Thymus (tissue), 11 donors: Measurements from ENCODE around the gene EML4. TPM values are rescaled to one million over a fixed set of nuclear protein-coding genes. Genes with fewer than 3 reads are reported as not detected.

Experiments used
- DNase-seq, 9 donors: peaks; one replicate each; pipeline ENCODE4 v3.0.0-alpha.2; 2013; ENCODE audit warnings: low spot score in 9 of 9, low read depth in 6 of 9, missing footprints in 1 of 9
- H3K27ac ChIP-seq, 2 donors: one replicate each; pipeline ENCODE4 v1.5.1; 2013; ENCODE audit warnings: control low read depth in 1 of 2, low read depth in 1 of 2, low read length in 1 of 2, mild to moderate bottlenecking in 1 of 2, moderate library complexity in 1 of 2
- H3K27me3 ChIP-seq, 2 donors: one replicate each; pipeline ENCODE4 v1.5.1; 2013; ENCODE audit warnings: low read length in 1 of 2; ENCODE audit not compliant: control insufficient read depth in 2 of 2, insufficient read depth in 1 of 2
- H3K36me3 ChIP-seq, 2 donors: one replicate each; pipeline ENCODE4 v1.5.1; 2013; ENCODE audit warnings: low read length in 1 of 2, mild to moderate bottlenecking in 1 of 2, moderate library complexity in 1 of 2; ENCODE audit not compliant: control insufficient read depth in 2 of 2, insufficient read depth in 2 of 2
- H3K4me1 ChIP-seq, 2 donors: one replicate each; pipeline ENCODE4 v1.5.1; 2013; ENCODE audit warnings: low read length in 2 of 2; ENCODE audit not compliant: control insufficient read depth in 2 of 2, insufficient read depth in 2 of 2
- H3K4me3 ChIP-seq, 2 donors: one replicate each; pipeline ENCODE4 v1.5.1; 2013; ENCODE audit warnings: low read length in 2 of 2, control low read depth in 1 of 2, mild to moderate bottlenecking in 1 of 2
- H3K9me3 ChIP-seq, 2 donors: one replicate each; pipeline ENCODE4 v1.5.1; 2013; ENCODE audit warnings: low read length in 1 of 2, mild to moderate bottlenecking in 1 of 2; ENCODE audit not compliant: control insufficient read depth in 2 of 2, insufficient read depth in 1 of 2
- WGBS: extraction: QIAGEN DNeasy Blood & Tissue Kit; methylation state at CpG from one replicate; pipeline ENCODE4 v1.1.7; 2013; 5-methylcytosine and 5-hydroxymethylcytosine counted together
- polyA plus RNA-seq: library from polyadenylated mRNA; stranded (reverse); fragments of 200-250 nt; gene quantifications from one replicate; pipeline ENCODE4 v1.2.3, GENCODE V29; 2013
- total RNA-seq: library from RNA; stranded (reverse); fragments of 120-200 nt; gene quantifications from one replicate; pipeline ENCODE4 v1.2.4, GENCODE V29; 2013
- donor health status: healthy.

Gene EML4
- total and polyA plus RNA-seq, 2 donors = 23.5 to 28.5 TPM

DNA sequence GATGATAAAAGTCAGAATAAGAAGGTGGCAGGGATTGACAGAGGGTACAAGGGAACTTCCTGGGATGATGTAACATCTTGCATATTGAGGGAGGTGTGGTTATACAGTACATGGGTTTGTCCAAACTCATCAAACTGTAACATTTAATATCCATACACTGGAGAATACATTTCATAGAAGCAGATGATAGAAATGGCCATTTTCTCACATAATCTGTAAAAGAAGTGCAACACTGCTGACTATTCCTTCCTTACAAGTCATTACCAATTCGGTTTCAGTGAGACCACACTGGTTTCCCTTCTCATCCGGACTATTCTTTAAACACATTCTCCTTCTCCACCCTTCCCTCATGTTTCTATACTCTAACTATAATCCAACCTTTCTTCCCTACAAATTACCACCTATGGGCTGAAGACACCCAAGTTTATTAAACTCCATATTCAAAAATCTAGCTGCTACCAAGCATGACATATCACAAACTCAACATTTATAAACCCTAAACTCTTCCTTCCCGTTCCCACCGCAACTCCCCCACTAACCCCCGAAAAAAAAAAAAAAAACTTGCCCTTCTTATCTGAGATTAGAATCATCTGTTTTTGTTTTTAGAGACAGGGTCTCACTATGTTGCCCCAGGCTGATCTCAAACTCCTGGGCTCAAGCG, 190.3 kb downstream of the EML4 start:
- H3K4me1 ChIP-seq = peaks cover 19% of the 10 kb centered on the region in 2 donors
- peak in 1 of 9 donors; percentile 12 for DNase-seq
- no peaks in the 10 kb centered on the region for H3K9me3 ChIP-seq
- WGBS = 25% methylated on average over 6 of the region's 6 CpGs
- H3K27me3 ChIP-seq = no peaks in the 10 kb centered on the region
- H3K27ac ChIP-seq = peak overlapping the region in 1 of 2 donors; percentile 23
- no peaks in the 10 kb centered on the region for H3K36me3 ChIP-seq
- peak overlapping the region; percentile 76 to 85 for H3K4me3 ChIP-seq

DNA sequence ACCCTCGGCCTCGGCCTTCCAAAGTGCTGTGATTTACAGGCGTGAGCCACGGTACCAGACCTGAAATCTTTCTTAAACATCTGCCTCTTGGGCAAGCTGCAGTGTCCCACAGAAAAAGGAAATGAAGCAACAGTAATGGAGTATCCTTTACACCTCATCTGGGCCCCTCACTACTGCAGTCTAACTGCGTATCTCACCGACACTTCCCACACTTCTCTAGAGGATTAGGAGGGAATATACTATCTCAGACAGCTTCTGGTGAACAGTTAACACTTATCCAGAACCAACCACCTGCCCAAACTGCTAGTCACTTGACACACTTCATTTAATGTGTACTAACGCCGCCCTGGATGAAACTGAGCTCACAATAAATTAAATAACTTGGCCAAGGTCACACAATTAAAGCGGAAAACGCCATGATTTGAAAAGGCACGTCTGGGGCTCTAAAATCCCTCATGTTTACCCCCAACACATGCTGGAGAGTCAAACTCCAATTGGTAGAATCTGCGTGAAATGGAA, 190.9 kb downstream of the EML4 start:
- Histone ChIP-seq H3K27me3 (no peaks in the 10 kb centered on the region), H3K4me3 (peak overlapping the region; percentile 76 to 85), H3K4me1 (peaks cover 19% of the 10 kb centered on the region in 2 donors), H3K36me3 (no peaks in the 10 kb centered on the region), H3K9me3 (no peaks in the 10 kb centered on the region), H3K27ac (peak overlapping the region; percentile 23 to 31)
- DNase-seq = peak in 3 of 9 donors; percentile 15 to 35 (median 22)
- WGBS = 4% methylated on average over 12 of the region's 12 CpGs

DNA sequence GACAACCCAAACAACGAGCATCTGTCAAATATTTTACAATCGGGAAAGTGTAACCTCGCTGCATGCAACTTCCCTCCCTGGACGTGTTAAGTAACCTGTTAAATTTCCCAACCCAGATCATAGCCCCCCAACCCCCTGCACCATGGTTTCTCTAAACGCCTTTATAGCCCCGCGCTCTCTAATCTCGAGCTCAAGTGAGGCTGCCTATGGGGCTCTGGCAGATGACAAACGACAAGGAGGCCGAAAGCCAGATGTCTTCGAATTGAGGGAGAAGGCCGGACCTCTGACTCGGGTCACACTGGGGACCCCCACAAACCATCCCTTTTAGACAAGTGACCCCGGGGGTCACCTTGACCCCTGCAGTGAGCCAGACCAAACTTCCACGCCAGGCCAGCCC, 191.3 kb downstream of the EML4 start:
- Histone ChIP-seq H3K4me1 (peaks cover 19% of the 10 kb centered on the region in 2 donors), H3K36me3 (no peaks in the 10 kb centered on the region), H3K27me3 (no peaks in the 10 kb centered on the region), H3K27ac (peak overlapping the region; percentile 95 to 99), H3K4me3 (peak overlapping the region; percentile 76 to 85), H3K9me3 (no peaks in the 10 kb centered on the region)
- DNase-seq = peak in 2 of 9 donors; percentile 14 to 34
- under 1% methylated on average over 15 of the region's 15 CpGs for WGBS

DNA sequence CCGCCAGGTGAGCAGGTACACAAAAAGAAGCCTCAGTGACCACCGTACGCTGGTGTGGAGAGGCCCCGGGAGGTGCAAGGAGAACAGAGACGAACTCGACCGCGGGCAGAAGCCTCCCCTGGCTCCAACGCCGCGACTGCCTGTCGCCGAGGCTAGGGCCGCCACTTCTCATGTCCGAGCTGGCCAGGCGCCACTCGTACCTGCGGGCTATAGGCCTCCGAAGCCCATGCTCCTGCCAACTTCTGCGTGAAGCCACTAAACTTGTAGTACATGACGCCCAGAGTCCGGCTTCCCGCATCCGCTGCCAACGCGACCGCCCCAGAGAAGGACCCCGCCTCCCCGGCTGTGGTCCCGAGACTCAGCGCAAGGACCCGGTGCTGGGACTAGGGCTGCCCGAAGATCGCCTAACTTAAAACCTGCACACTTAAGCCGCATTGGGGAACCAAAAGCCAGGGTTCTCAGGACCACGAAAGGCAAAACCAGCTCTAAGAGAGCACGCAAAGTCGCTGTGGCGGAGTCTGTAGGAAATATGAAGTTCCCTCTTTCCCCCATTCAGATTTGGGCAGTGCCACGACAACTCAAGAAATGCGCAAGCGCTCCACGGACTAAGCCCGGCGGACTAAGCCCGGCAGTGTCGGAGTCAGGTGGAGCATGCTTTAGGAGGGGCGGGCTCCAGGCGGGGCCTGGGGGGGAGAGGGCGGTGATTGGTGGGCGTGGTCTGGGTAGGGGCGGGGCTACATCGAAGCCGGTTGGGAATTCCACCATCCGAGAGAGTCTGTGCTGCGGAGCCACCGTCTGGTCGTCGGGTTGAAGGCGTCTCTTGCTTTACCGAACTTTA, 192.0 kb downstream of the EML4 start, which contains the start of gene COX7A2L:
COX7A2L (minus strand) TSS at position 328 of the 838 bp plus-strand sequence; CDS start at position 272, 56 bp downstream.
- H3K4me1 ChIP-seq = peaks cover 19% of the 10 kb centered on the region in 2 donors

DNA sequence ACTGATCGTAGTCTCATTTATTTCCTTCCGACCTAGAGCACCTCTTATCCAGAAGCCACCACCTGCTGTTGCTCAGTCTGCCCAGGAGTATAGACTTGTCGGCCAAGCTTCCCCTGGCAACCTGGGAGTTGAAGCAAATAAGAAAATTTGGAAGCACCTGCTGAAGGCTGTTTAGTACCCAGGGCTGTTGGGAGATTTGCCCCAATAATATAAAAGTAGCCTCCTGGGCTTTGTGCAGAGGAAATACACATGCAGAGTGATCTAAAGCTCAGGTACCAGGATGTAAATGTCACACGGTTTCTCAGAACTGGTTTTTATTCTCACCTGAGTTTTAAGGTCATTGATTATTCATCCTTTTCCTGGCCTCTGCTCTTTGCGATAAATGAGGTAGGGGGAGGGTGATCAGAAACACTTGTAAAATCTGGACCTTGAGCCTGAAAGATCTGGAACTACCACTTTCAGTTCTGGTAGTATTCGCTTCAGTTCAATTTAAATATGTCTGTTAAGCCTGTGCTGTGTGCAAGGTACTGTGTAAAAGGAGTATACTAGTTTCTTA, 192.7 kb downstream of the EML4 start:
- H3K9me3 ChIP-seq = no peaks in the 10 kb centered on the region
- peak overlapping the region; percentile 76 to 85 for H3K4me3 ChIP-seq
- DNase-seq = no peak
- H3K36me3 ChIP-seq = no peaks in the 10 kb centered on the region
- no peaks in the 10 kb centered on the region for H3K27me3 ChIP-seq
- peaks cover 19% of the 10 kb centered on the region in 2 donors for H3K4me1 ChIP-seq
- peak overlapping the region; percentile 80 to 95 for H3K27ac ChIP-seq
- 28% methylated on average over 6 of the region's 6 CpGs for WGBS

More for the DNA sequence above, 192.0 kb downstream of the EML4 start, which contains the start of gene COX7A2L:
- H3K9me3 ChIP-seq = no peaks in the 10 kb centered on the region
- peak within 1 kb of the TSS; percentile 95 to 99 for H3K27ac ChIP-seq
- under 1% methylated on average over 61 of the region's 61 CpGs for WGBS
- H3K4me3 ChIP-seq = peak within 1 kb of the TSS; percentile 76 to 85
- no peaks in the 10 kb centered on the region for H3K27me3 ChIP-seq
- H3K36me3 ChIP-seq = no peaks in the 10 kb centered on the region
- DNase-seq = peak; percentile 92 to 98 (median 94)

DNA sequence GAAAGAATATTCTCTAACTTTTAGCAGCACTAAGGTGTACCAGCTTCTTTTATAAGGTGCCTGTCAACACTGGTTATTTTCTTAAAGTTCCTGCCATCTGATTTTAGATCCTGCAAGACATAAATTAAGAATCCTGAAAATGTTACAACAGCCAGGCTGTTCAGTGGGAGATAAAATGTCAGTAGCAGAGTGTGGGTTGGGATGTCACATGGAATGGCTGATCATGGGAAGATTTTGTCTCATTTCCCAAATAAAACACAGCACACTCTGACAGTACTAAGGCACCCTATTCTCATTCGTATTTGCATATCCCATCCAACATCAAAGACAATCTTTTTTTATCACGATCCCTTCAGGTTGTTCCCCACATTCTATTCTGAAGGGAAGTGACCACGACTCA, 194.3 kb downstream of the EML4 start:
- Histone ChIP-seq H3K9me3 (no peaks in the 10 kb centered on the region), H3K27me3 (no peaks in the 10 kb centered on the region), H3K4me1 (peaks cover 19 to 22% of the 10 kb centered on the region in 2 donors), H3K4me3 (no peak overlapping the region), H3K27ac (no peak overlapping the region), H3K36me3 (no peaks in the 10 kb centered on the region)
- 87% methylated on average over 3 of the region's 3 CpGs for WGBS
- DNase-seq = no peak

DNA sequence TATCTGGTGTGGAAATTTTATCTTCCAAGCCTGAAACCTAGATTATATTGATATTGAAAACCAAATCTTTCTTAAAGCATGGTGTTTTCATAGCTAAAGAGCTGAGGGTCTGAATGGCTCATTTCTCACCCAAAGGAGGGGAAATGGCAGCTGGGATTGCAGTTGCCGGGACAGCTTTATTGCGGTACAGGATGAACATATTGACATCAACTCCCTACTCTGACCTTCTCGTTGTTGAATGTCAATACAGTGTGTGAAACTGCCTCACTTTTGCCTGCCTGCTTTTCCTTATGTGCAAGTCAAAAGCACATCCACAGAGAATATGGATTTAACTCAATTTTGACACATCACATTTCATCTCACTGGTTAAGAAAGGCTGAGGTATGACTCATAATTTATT, 195.5 kb downstream of the EML4 start:
- H3K4me3 ChIP-seq = no peak overlapping the region
- peaks cover 12 to 23% of the 10 kb centered on the region in 2 donors for H3K4me1 ChIP-seq
- no peaks in the 10 kb centered on the region for H3K36me3 ChIP-seq
- no peaks in the 10 kb centered on the region for H3K9me3 ChIP-seq
- no peak for DNase-seq
- no peak overlapping the region for H3K27ac ChIP-seq
- H3K27me3 ChIP-seq = no peaks in the 10 kb centered on the region
- 94% methylated on average over 3 of the region's 3 CpGs for WGBS

DNA sequence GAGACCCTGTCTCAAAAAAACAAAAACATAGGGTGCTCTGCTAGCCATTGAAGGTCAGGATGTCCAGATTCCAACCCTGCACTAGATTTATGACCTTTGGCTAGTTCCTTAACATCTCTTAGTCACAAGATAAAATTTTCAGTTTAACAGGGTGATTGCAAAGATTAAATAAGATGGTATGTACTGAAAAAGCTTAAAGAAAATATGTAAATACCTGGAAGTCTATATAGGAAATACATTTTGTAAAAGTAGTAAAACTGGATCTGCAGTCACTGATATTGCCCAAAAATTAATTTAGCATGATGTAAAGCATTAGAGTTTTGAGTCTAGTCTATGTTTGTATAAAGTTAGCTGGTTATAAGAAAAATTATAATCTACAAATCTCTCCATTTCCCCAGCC, 197.3 kb downstream of the EML4 start:
- H3K9me3 ChIP-seq = no peaks in the 10 kb centered on the region
- no peak for DNase-seq
- no peaks in the 10 kb centered on the region for H3K27me3 ChIP-seq
- peaks cover 5 to 14% of the 10 kb centered on the region in 2 donors for H3K4me1 ChIP-seq
- no peak overlapping the region for H3K27ac ChIP-seq
- H3K4me3 ChIP-seq = no peak overlapping the region
- H3K36me3 ChIP-seq = no peaks in the 10 kb centered on the region
